Thoracic aorta endothelial cell (primary cell): ENCODE data around the gene CDY2B. TPM values are rescaled to one million over a fixed set of nuclear protein-coding genes. Genes with fewer than 3 reads are reported as not detected.

ENCODE experiments used
- total RNA-seq: library from RNA; depleted of rRNA; stranded (reverse); fragments of >200 nt; gene quantifications from 2 replicates; pipeline ENCODE4 v1.2.3, GENCODE V29; 2012

Gene CDY2B, protein sequence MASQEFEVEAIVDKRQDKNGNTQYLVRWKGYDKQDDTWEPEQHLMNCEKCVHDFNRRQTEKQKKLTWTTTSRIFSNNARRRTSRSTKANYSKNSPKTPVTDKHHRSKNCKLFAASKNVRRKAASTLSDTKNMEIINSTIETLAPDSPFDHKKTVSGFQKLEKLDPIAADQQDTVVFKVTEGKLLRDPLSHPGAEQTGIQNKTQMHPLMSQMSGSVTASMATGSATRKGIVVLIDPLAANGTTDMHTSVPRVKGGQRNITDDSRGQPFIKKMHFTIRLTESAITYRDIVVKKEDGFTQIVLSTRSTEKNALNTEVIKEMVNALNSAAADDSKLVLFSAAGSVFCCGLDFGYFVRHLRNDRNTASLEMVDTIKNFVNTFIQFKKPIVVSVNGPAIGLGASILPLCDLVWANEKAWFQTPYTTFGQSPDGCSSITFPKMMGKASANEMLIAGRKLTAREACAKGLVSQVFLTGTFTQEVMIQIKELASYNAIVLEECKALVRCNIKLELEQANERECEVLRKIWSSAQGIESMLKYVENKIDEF
- total RNA-seq: not detected in 2 replicates

DNA sequence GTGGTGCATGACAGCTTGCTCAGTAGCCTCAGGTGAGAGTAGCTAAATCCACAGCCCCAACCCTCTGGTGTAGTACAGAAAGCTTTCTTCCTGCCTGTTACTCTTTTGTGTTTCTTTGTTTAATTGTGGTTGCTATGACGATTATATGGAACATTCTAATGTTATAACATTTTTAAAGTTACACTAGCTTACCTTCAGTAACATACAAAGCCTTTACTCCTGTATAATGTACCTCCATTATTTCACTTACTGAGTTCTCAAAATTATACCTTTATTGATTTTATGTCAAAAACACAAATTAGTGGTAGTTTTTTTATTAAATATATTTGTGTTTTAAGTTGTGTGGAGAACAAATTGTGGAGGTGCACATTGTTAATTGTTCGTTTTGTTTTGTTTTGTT, at the start of gene CDY2B:
Gene CDY2B (minus strand): TSS at position 101 of the 400 bp plus-strand sequence. CDS start 328 bp downstream, outside the sequence.

Other genes starting within 250 kb of the CDY2B start
- gene CDY2A, start 145.6 kb upstream of the CDY2B start, total RNA-seq: not detected in 2 replicates